Effector CD4-positive, alpha-beta T cell (primary cell): Measurements from ENCODE around the gene RBL2.

Experiments used
- DNase-seq: peaks from one replicate; pipeline ENCODE4 v3.0.0-alpha.2; 2020

The RBL2 gene

DNA sequence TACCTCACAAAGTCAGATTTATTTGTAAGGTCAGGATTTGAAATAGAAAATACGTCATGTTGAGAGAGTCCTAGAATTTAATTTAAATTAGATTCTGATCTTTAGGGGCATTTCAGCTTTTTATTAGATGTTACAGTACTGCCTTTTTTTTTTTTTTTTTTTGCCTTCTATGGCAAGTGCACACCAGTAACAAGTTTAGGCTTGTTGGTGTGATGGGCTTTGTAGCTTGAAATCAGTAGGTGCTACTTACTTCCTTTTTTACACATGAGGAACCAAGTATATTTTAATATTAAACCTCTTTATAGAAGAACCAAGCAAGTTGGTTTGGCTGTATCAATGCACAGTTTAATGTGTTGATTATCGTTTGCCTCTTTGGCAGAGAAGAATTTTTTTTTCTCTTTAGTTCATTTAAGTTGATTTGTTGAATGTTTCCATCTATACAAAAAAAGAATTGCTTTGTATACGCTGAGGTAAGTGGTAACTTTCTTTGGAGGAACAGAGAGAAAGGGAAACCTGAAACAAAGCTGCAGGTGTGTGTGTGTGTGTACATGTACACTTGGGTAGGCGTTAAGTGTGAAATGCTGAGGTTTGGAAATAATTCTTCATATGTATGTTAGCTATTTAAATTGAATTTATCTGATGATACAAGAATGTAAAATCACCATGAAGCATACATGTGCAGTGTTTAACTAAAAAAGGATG lies 15.7 kb downstream of the RBL2 start:
- DNase-seq = no peak

DNA sequence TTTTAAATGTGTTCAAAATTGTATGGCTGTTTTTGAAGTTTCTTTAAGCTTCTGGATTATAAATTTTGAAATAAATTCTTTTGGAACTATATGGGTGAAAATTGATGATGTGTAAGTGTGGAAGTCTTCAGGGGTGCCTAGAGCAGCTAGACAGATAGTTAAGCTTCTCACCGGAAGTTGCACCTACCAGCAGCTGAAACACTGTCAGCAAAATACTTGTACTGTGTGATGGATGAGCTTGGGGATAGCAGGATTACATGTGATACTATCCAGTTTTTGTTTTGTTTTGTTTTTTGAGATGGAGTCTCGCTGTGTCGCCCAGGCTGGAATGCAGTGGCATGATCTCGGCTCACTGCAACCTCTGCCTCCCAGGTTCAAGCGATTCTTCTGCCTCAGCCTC lies 19.7 kb downstream of the RBL2 start:
- DNase-seq = no peak

DNA sequence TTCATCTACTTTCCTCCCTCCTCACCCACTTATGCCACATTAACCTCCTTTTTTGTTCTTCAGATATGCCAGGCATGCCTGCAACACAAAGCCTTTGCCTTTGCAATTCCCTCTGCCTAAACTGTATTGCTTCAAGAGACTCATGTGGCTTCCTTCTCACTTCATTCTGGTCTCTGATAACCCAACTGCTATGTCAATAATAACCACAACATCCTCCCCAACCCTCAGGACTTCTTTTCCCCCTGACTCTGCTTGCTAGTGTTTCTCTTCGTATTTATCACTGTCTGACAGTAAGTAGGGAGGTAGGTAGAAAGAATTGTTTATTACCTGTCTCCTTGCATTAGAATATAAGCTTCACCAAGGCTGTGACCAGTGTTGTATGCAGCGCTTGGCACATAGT lies 22.4 kb downstream of the RBL2 start:
- peak; percentile 38 for DNase-seq

DNA sequence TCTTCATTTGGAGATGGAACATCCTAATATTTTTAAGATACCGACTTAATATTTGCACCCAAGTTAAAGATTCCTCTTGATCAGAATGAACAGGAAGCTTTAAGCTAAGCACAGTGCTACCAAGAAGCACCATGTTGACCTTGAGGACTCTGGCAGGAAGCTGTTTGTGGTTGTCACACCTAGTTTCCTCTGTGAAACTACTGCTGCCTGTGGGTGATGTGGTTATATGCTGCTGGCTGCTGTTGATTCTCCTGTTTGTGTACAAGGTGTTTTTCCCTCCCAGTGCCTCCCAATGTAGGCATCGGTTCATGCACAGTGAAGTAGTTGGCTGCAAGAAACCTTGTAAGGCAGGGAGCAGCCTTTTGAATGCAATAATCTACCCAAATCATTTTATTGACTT lies 23.4 kb downstream of the RBL2 start:
- peak; percentile 68 for DNase-seq

DNA sequence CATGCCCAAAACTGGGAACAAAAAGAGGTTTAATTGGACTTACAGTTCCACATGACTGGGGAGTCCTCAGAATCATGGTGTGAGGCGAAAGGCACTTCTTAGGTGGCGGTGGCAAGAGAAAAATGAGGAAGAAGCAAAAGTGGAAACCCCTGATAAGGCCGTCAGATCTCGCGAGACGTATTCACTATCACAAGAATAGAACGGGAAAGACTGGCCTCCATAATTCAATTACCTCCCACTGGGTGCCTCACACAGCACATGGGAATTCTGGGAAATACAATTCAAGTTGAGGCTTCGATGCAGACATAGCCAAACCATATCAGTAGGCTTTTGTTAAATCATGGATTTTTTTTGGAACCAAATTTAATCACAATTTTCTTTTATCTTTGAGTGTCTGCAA lies 24.4 kb downstream of the RBL2 start:
- no peak for DNase-seq

DNA sequence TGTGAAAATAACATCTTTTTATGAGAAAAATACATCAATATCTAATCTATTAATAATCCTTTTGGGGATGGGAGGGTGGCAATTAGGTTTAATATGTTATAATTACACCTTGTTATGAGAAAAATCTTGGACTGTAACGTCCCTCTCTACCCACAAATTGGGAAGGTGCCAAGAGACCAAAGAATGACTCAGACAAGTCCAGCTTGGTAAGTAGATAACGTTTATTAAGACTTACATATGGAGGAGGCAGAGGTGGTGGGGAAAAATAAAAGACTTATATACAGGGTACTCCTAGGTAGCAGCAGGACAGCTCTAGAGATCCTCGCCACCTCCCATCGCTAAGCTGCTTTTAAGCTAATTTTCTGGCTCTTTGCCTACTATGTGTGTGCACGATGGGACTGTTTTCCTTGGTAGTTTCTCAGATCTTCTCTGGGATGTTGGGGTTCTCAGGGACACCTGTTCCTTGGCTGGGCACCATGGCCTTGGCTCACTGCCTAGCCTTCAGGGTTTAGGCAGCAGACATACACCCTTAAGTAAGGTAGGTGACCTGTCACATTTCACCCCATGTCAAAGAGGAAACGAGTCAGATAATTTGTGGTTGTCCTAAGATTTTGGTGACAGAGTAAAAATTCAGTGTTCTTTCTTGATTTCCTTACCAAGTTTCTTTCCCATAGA lies 31.5 kb downstream of the RBL2 start:
- no peak for DNase-seq

DNA sequence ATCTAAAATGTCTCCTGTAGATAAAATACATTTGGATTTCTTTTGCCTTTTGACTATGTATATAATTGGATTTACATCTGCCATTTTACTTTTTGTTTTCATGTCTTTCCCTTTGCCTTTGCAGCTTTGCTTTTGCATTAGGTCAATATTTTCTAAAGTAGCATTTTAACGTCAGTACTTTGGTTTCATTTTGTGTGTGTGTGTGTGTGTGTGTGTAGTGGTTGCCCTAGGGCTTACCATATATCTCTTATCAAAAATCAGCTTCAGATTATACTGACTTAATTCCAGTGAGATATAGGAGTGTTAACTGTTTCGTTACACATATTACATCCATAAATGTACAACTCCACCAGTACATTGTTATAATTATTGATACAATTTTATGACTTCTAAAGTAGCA lies 42.6 kb downstream of the RBL2 start:
- DNase-seq = no peak

DNA sequence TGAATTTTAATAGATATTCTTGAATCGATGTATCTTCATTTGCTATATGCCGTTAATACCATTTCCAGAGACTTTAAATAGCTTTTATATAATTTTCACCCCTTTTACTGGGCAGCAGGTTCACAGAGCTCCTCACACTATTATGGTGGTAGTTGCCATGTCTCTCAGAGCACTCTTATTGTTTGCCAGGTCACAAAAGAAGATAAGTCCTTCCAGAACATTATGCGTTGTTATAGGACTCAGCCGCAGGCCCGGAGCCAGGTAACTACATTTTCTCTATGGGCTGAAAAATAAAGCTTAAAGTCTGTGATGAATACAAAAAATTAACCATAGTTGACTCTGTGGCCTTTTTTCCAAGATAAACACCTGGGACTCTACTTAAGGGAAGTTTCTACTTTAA lies 44.7 kb downstream of the RBL2 start:
- no peak for DNase-seq

DNA sequence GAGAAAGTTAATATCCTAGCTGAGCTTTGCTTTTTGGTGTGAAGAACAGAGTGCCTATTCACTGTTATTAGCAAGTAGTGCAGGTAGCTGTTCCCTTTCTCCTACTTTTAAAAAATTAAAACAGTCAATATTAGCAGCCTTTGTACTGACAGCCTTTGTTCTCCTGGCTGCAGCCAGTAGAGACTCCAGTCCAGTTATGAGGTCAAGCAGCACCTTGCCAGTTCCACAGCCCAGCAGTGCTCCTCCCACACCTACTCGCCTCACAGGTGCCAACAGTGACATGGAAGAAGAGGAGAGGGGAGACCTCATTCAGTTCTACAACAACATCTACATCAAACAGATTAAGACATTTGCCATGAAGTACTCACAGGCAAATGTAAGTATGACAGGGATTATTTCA lies 46.1 kb downstream of the RBL2 start:
- DNase-seq = no peak

DNA sequence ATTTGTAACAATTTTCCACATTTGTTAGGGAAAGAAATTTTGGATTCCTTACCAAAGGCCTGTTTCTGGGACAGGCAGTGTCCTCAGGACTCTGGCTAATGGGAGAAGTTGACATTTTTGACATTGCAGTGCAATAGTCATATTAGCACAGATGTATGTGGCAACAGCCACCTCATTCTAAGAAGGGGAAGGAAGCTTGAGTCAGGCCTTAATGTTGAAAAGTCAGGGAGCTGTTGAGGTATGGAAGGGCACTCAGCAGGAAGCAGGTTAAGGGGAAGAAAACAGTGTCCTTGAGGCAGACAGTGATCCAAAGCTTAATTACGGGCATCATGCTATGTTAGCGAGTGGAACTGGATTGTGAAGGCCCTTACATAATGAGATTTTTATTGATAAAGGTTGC lies 47.9 kb downstream of the RBL2 start:
- no peak for DNase-seq

DNA sequence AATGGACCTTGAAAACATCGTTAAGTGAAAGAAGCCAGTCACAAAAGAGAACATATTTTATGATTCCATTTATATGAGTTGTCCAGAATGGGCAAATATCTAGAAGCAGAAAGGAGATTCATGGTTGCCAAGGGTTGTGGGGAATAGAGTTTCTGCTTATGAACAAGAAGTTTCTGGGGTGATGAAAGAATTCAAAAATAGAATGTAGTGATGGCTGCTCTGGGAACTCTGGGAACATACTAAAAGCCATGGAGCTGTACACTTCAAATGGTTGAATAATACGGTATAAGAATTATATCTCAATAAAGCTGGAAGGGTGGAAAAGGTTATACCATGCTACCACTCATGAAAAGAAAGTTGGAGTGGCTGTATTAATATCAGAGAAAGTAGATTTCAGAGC lies 50.3 kb downstream of the RBL2 start:
- DNase-seq = no peak

DNA sequence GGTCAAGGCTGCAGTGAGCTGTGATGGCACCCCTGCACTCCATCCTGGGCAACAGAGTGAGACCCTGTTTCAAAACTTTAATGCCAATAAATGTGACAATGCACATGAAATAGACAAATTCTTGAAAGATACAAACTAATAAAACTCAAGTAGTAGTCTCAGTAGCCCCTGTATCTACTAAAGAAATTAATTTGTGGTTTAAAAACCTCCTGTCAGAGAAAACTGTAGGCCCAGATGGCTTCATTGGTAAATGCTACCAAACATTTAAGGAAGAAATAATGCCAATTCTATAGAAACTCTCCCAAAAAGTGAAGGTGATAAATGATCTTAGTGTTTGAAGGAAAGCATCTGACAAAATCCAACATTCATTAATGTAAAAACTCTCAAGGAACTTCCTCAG lies 52.0 kb downstream of the RBL2 start:
- no peak for DNase-seq

DNA sequence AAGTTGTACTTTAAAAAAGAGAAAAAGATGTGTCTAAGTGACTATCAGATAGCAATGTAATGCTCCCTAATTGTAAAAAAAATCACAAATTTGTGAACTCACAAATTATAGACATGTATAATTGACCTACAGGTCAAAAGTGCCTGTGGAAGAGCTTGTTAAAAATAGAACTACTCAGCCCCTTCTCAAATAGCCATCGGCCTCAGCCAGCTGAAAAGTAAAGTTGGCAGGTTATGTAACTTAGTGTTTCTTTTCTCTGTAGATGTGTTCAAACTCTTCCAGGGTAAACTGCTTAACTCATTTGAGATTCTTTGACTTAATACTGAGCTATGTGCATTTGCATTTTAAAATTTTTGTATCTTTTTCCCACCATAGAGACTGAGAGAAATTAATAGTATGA lies 55.5 kb downstream of the RBL2 start:
- no peak for DNase-seq

DNA sequence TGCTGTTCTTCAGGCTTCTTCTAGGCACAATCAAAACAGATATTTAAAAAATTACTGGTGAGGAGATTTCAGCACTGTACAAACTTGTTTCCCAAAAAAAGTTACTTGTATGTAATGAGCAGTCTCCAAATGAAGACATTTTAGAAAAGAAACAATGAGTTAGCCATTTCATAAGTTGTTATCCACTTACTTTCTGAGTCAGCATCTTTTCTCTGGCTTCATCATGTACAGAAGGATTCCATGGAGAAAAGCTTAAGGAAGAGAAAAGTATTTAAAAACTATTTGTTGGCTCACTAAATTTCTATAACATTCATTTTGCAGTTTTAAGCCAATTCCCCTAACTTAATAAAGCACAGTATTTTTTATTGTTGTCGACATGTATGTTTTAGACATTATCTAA lies 58.2 kb downstream of the RBL2 start:
- DNase-seq = no peak

DNA sequence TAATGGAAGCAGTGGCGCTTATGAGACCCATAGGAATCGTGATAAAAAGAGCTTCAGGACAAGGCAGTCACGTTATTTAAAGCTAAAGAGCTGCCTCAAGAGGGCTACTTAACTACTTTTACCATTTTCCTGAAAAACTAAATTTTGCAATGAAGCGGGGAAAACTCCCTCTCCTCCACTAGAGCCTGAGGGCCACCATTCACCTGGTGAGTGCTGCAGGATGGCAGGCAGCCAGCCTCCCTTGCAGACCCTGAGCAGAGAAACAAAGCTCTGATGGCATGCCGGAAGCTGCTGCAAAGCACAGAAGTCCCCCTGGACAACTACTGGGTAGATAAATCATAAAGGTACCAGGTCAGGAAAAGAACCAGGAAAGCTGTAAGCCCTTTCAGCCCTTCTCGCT lies 60.4 kb downstream of the RBL2 start:
- DNase-seq = no peak

DNA sequence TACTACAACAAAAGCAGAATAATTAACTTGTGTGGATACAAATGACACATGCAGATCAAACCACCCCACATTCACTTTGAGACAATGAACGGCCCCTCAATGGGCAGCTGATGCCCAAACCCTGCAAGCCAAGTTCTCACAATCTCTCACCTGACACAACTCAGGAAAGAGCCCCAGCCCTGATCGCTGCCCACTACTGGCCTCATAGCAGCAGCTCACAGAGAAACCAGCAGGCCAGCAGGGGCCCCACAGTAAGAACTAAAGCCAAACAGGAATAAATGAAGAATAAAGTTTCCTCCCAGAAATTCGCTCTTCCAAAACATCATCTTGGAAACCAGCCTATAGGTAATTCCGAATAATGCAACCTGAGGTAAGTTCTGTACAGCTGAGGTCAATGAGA lies 61.1 kb downstream of the RBL2 start:
- no peak for DNase-seq

DNA sequence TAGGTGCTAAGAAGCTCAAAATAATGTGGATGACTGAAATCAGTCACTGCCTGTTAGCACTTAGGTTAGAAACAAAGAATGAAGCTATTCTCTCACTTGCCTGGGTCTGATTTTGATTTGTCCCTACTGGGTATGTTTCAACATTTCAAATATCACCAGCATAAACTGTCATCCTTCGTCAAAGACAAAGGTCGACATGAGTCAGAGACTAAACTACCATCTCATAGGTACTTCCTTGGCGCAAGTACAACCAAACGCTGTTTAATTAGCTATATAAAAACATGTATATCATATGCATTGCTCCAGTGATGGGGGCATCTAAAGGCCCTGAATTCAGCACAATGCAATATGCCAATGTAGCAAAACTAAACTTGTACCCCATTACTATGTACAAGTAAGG lies 64.7 kb downstream of the RBL2 start:
- DNase-seq = no peak

DNA sequence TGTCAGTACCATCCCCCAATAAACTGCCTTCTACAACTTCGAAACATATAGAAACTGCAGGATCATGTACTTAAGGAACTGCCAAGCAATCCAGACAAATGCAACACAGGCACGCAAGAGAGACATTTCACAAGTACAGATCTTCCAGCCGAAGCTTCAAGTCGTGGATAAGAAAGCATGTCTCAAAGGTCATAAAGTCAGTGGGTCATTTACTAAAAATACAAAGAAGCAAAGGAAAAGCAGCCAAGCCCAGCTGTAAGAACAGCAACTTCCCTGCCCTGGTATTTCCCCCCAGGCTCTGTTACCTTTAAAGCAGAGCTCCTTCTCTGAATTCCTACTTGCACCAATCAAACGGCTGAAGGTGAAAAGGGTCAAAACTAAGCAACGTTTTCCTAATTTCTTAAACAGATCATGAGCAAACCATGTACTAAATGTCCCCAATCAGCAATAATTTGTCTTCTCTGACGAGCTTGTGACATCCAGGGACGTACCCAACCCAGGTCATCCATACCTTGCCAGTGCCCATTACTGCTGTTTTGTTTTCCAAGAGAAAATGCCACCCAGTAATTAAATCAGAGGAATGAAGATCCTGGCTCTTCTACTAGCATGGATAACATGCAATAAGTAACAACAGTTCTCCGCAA lies 67.1 kb downstream of the RBL2 start:
- DNase-seq = no peak

DNA sequence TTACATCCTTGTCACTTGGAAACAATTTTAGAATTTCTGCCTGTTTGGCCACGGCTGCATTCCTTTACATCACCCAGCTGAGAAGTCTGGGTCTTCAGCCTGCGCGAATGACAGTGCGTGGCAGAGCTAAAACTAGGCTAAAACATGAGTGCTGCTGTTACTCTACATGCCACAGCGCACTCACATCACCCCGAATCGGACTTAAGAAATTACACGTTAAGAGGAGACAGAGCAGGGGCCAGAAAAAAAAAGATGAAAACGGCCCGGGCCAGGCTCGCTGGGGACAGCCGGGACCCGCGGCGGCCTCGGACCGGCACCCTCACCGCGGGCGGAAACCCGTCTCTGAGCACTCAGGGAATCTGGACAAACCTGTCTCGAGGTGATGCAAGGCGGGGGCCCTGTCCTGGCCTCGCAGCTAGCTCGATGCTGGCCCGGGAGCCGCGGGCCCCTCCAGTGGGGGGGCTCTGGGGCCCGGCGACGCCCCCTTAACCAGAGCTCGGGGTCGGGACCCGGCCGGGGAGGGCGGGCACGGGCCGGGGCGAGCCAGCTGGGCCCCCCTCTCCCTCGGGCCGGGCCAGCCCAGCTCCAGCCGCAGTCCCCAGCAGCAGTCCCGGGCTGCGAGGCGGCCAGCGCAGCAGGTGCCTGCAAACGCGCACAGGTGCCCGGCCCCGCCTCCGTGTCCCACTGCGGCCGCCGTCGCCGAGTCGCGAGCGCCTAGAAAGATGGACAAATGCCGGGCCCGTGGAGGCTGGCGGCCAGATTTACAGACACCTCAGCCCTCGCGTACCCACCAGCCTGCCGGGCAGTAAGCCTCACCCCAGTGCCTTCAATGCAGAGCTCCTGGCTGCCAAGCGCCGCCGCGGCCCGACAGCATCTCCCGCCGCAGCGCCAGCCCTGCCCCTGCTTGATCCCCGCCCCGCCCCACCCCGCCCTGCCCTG lies 68.3 kb downstream of the RBL2 start, which contains the start of gene AKTIP:
Gene AKTIP, minus strand, starts transcription at position 879 of the 939 bp plus-strand sequence. CDS start 2,950 bp downstream, outside the sequence.
- peak; percentile 24 for DNase-seq

DNA sequence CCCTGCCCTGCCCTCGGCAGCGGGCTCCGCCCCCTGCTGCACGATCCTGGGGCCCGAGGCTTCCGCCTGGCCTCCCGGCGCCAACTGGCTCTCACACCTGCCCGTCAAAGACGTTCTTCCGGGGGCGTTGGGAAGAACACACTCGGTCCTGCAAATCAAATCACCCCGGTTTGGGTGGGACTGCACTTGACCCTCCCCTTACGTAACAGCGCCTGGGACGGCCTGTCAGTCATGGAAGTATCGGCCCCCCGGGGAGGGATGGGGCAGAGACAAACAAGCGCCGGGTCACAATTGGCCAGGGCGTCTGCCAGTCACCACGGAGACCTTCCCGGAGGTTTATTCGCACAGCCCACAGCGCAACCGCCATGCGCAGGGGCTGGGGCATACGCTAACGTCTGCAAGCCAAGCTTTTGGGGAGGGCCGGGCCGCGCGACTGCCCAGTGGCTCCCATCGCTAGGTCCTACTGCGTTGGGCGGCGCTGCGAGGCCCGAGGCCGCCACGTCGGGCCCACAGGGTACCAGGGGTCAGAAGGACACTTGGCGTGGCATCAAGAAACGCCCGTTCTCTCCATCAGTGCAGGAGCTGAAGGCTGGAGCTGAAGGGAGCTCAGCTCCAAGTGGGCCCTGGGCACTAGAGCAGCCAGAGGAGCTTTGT lies 69.1 kb downstream of the RBL2 start:
- peak; percentile 100 for DNase-seq

DNA sequence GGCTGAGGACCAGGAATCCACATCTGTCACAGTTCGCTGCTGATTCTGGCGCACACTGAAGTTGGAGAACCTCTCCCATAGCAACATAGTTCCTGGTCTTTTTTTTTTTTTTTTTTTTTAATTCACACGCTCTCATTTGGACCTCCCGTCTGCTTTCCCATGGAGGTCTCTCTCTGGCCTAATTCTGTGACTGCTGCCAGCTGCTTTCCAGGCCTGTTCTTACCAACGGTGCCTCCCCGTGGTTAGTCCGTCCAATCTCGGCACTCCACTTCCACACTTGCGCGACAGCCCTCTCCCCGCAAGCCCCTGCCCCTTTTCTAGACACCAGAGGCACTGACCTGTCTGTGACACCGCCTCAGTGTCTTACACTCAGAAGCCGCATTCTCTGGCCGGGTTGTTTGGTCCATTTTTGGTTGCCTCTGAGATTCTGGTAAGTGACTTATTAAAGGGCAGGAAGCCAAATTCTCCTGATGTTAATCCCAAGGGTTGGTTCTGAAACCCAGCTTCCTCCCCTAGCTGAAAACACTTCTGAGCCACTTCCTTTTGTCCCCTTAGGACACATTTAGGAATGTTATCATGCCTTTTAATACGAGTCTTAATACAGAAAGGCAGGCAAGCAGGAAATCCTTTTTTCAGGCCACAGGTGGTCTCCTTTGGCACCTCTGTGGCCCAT lies 69.9 kb downstream of the RBL2 start:
- peak; percentile 7 for DNase-seq

DNA sequence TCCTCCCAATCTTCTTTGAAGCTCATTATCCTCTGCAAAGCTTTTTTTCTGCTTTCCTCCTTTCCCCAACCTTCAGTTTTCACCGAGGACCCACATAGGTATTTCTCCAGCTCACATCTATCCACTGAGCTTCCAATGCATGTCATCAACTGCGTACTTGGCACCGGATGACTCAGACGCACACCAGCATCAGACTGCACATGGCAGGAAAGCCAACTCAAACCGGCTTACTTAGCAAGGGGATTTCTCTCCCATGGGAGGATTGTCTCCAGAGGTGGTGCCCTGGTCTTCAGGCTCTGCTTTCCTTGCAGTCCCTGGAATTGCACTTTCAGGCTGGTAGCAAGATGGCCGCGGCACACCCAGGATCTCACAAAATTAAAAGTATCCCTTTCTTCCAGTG lies 70.4 kb downstream of the RBL2 start:
- DNase-seq = no peak
